Tibial nerve (tissue), 4 donors: ENCODE measurements around the gene SHOX.

Experiments
- EP300 ChIP-seq, 2 donors: sonication (generic); formaldehyde crosslinking; IDR thresholded peaks; one replicate each; pipeline ENCODE4 v1.6.1; 2017; ENCODE audit warnings: antibody characterized with exemption in 2 of 2, mild to moderate bottlenecking in 1 of 2
- POLR2A ChIP-seq, 2 donors: fragments of 450-650 bp; IDR thresholded peaks; one replicate each; pipeline ENCODE4 v1.6.1; 2017; ENCODE audit warnings: antibody characterized with exemption in 2 of 2, mild to moderate bottlenecking in 2 of 2, moderate library complexity in 2 of 2
- TF ChIP-seq, protein P1 (sequence below), 5 experiments: fragments of 200-600 bp in 3 of 5; fragments of 450-650 bp in 2 of 5; sonication (generic) in 3 of 5; IDR thresholded peaks; one replicate each; pipeline ENCODE4 v1.5.1; 2016 to 2019; ENCODE audit warnings: antibody characterized with exemption in 5 of 5, mild to moderate bottlenecking in 3 of 5, moderate library complexity in 2 of 5

DNA sequence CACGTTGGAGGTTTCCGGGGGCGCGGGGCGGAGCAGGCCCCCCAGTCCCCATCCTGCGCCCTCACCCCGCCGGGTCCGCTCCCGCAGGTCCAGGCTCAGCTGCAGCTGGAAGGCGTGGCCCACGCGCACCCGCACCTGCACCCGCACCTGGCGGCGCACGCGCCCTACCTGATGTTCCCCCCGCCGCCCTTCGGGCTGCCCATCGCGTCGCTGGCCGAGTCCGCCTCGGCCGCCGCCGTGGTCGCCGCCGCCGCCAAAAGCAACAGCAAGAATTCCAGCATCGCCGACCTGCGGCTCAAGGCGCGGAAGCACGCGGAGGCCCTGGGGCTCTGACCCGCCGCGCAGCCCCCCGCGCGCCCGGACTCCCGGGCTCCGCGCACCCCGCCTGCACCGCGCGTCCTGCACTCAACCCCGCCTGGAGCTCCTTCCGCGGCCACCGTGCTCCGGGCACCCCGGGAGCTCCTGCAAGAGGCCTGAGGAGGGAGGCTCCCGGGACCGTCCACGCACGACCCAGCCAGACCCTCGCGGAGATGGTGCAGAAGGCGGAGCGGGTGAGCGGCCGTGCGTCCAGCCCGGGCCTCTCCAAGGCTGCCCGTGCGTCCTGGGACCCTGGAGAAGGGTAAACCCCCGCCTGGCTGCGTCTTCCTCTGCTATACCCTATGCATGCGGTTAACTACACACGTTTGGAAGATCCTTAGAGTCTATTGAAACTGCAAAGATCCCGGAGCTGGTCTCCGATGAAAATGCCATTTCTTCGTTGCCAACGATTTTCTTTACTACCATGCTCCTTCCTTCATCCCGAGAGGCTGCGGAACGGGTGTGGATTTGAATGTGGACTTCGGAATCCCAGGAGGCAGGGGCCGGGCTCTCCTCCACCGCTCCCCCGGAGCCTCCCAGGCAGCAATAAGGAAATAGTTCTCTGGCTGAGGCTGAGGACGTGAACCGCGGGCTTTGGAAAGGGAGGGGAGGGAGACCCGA lies 14.0 kb downstream of the SHOX start:
- TF ChIP-seq, protein P1, sequence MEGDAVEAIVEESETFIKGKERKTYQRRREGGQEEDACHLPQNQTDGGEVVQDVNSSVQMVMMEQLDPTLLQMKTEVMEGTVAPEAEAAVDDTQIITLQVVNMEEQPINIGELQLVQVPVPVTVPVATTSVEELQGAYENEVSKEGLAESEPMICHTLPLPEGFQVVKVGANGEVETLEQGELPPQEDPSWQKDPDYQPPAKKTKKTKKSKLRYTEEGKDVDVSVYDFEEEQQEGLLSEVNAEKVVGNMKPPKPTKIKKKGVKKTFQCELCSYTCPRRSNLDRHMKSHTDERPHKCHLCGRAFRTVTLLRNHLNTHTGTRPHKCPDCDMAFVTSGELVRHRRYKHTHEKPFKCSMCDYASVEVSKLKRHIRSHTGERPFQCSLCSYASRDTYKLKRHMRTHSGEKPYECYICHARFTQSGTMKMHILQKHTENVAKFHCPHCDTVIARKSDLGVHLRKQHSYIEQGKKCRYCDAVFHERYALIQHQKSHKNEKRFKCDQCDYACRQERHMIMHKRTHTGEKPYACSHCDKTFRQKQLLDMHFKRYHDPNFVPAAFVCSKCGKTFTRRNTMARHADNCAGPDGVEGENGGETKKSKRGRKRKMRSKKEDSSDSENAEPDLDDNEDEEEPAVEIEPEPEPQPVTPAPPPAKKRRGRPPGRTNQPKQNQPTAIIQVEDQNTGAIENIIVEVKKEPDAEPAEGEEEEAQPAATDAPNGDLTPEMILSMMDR (IDR thresholded peaks at IDR 0.05): no peak
- TF ChIP-seq POLR2A (IDR thresholded peaks at IDR 0.05): no peak
- TF ChIP-seq EP300 (IDR thresholded peaks at IDR 0.05): no peak
